ENCODE data around the gene STAC3. TPM values are rescaled to one million over a fixed set of nuclear protein-coding genes. Genes with fewer than 3 reads are reported as not detected.
A peak's percentile ranks its signal among the peaks of the same experiment; 100 is the strongest.

STAC3 gene
- total RNA-seq, 2 experiments from 2014 or later: 10.7 to 11.4 TPM

- POLR2A ChIA-PET: interaction anchor here (1.4 kb wide), 1 partner anchor 192 kb away, joined by 7 read pairs; the partner anchor contains the start of gene GLI1
- H3K27me3 Mint-ChIP-seq: no peaks in the 10 kb centered on the region
- no peak overlapping the region for H3K4me3 Mint-ChIP-seq
- ATAC-seq (ENCODE audit: low read depth): no peak
- H3K4me1 Mint-ChIP-seq: peaks cover 6% of the 10 kb centered on the region
- no peak for DNase-seq
- H3K9me3 Mint-ChIP-seq: no peaks in the 10 kb centered on the region
- peaks cover 18% of the 10 kb centered on the region for H3K36me3 Mint-ChIP-seq
- H3K27ac Mint-ChIP-seq: peak overlapping the region; percentile 17
These were observed 15.7 kb upstream of the STAC3 start for GRCh38 chr12:57266681-57267080.

GRCh38 chr12:57263096-57263495, 12.1 kb upstream of the STAC3 start:
- H3K36me3 Mint-ChIP-seq: peaks cover 17% of the 10 kb centered on the region
- ATAC-seq (ENCODE audit: low read depth) (no peak), DNase-seq (no peak)
- POLR2A ChIA-PET: interaction anchor here (0.5 kb wide), 1 partner anchor 13 kb away, joined by 7 read pairs; no protein-coding TSS in a partner anchor
- no peaks in the 10 kb centered on the region for H3K9me3 Mint-ChIP-seq
- H3K4me3 Mint-ChIP-seq: no peak overlapping the region
- H3K27me3 Mint-ChIP-seq: no peaks in the 10 kb centered on the region
- peaks cover 6% of the 10 kb centered on the region for H3K4me1 Mint-ChIP-seq
- H3K27ac Mint-ChIP-seq: no peak overlapping the region

GRCh38 chr12:57262126-57262822, 11.3 kb upstream of the STAC3 start:
- H3K36me3 Mint-ChIP-seq: peaks cover 15% of the 10 kb centered on the region
- no peaks in the 10 kb centered on the region for H3K27me3 Mint-ChIP-seq
- H3K4me1 Mint-ChIP-seq: peaks cover 6% of the 10 kb centered on the region
- no peaks in the 10 kb centered on the region for H3K9me3 Mint-ChIP-seq
- POLR2A ChIA-PET: no interaction called here
- ATAC-seq (ENCODE audit: low read depth): no peak
- no peak overlapping the region for H3K4me3 Mint-ChIP-seq
- H3K27ac Mint-ChIP-seq: no peak overlapping the region
- no peak for DNase-seq

- H3K27me3 Mint-ChIP-seq: no peaks in the 10 kb centered on the region
- H3K27ac Mint-ChIP-seq: no peak overlapping the region
- ATAC-seq (ENCODE audit: low read depth): no peak
- H3K9me3 Mint-ChIP-seq: no peaks in the 10 kb centered on the region
- no peak for DNase-seq
- peaks cover 6% of the 10 kb centered on the region for H3K4me1 Mint-ChIP-seq
- POLR2A ChIA-PET: interaction anchor here (0.6 to 1.0 kb wide), 3 partner anchors 12 to 273 kb away, joined by 3 to 7 read pairs (median 3); no protein-coding TSS in a partner anchor
- no peak overlapping the region for H3K4me3 Mint-ChIP-seq
- H3K36me3 Mint-ChIP-seq: peaks cover 13% of the 10 kb centered on the region
These were observed 10.5 kb upstream of the STAC3 start for GRCh38 chr12:57261428-57261865.

- DNase-seq (no peak), ATAC-seq (ENCODE audit: low read depth) (no peak)
- no peaks in the 10 kb centered on the region for H3K9me3 Mint-ChIP-seq
- H3K4me3 Mint-ChIP-seq: no peak overlapping the region
- peaks cover 18% of the 10 kb centered on the region for H3K36me3 Mint-ChIP-seq
- H3K27ac Mint-ChIP-seq: no peak overlapping the region
- POLR2A ChIA-PET: no interaction called here
- no peaks in the 10 kb centered on the region for H3K27me3 Mint-ChIP-seq
- peaks cover 6% of the 10 kb centered on the region for H3K4me1 Mint-ChIP-seq
These were observed 9.4 kb upstream of the STAC3 start for GRCh38 chr12:57260366-57260765.

- H3K4me3 Mint-ChIP-seq: no peak overlapping the region
- peaks cover 6% of the 10 kb centered on the region for H3K4me1 Mint-ChIP-seq
- H3K27ac Mint-ChIP-seq: no peak overlapping the region
- H3K27me3 Mint-ChIP-seq: no peaks in the 10 kb centered on the region
- POLR2A ChIA-PET: no interaction called here
- DNase-seq (no peak), ATAC-seq (ENCODE audit: low read depth) (no peak)
- H3K36me3 Mint-ChIP-seq: peaks cover 18% of the 10 kb centered on the region
- H3K9me3 Mint-ChIP-seq: no peaks in the 10 kb centered on the region
These were observed 8.3 kb upstream of the STAC3 start for GRCh38 chr12:57258977-57259970.

- Mint-ChIP-seq H3K9me3 (no peaks in the 10 kb centered on the region), H3K27ac (no peak overlapping the region), H3K4me3 (no peak overlapping the region), H3K36me3 (peaks cover 19% of the 10 kb centered on the region), H3K4me1 (no peaks in the 10 kb centered on the region), H3K27me3 (no peaks in the 10 kb centered on the region)
- ATAC-seq (ENCODE audit: low read depth) (no peak), DNase-seq (no peak)
- POLR2A ChIA-PET: no interaction called here
These were observed 4.9 kb upstream of the STAC3 start for GRCh38 chr12:57255916-57256315.

GRCh38 chr12:57254506-57255280, 3.7 kb upstream of the STAC3 start:
- Mint-ChIP-seq H3K4me3 (no peak overlapping the region), H3K9me3 (no peaks in the 10 kb centered on the region), H3K36me3 (peaks cover 14% of the 10 kb centered on the region), H3K4me1 (no peaks in the 10 kb centered on the region), H3K27me3 (no peaks in the 10 kb centered on the region), H3K27ac (no peak overlapping the region)
- POLR2A ChIA-PET: no interaction called here
- ATAC-seq (ENCODE audit: low read depth) (no peak), DNase-seq (no peak)

GRCh38 chr12:57250541-57250940, 446 bp downstream of the STAC3 start:
- no peak overlapping the region for H3K4me3 Mint-ChIP-seq
- H3K27ac Mint-ChIP-seq: no peak overlapping the region
- POLR2A ChIA-PET: interaction anchor here (0.6 kb wide), 1 partner anchor 499 kb away, joined by 7 read pairs; no protein-coding TSS in a partner anchor
- H3K36me3 Mint-ChIP-seq: peaks cover 10% of the 10 kb centered on the region
- DNase-seq (no peak), ATAC-seq (ENCODE audit: low read depth) (no peak)
- H3K9me3 Mint-ChIP-seq: no peaks in the 10 kb centered on the region
- H3K27me3 Mint-ChIP-seq: no peaks in the 10 kb centered on the region
- H3K4me1 Mint-ChIP-seq: peaks cover 11% of the 10 kb centered on the region

GRCh38 chr12:57248934-57249742, 1.8 kb downstream of the STAC3 start:
- DNase-seq: no peak
- peaks cover 12% of the 10 kb centered on the region for H3K4me1 Mint-ChIP-seq
- H3K9me3 Mint-ChIP-seq: no peaks in the 10 kb centered on the region
- peak overlapping the region; percentile 74 for H3K4me3 Mint-ChIP-seq
- POLR2A ChIA-PET: no interaction called here
- H3K27me3 Mint-ChIP-seq: no peaks in the 10 kb centered on the region
- H3K36me3 Mint-ChIP-seq: peaks cover 10% of the 10 kb centered on the region
- H3K27ac Mint-ChIP-seq: peak overlapping the region; percentile 71
- peak; percentile 60 for ATAC-seq (ENCODE audit: low read depth)

- POLR2A ChIA-PET: interaction anchor here (0.7 kb wide), 1 partner anchor 9 kb away, joined by 3 read pairs; no protein-coding TSS in a partner anchor
- Mint-ChIP-seq H3K27ac (no peak overlapping the region), H3K4me1 (peaks cover 25% of the 10 kb centered on the region), H3K27me3 (peaks cover 8% of the 10 kb centered on the region), H3K9me3 (no peaks in the 10 kb centered on the region), H3K4me3 (no peak overlapping the region), H3K36me3 (peaks cover 8% of the 10 kb centered on the region)
- no peak for ATAC-seq (ENCODE audit: low read depth)
- no peak for DNase-seq
These were observed 3.9 kb downstream of the STAC3 start for GRCh38 chr12:57247041-57247440.

- Mint-ChIP-seq H3K4me1 (peaks cover 44% of the 10 kb centered on the region), H3K36me3 (peaks cover 11% of the 10 kb centered on the region), H3K4me3 (peak overlapping the region; percentile 18), H3K9me3 (no peaks in the 10 kb centered on the region), H3K27me3 (peaks cover 26% of the 10 kb centered on the region), H3K27ac (no peak overlapping the region)
- ATAC-seq (ENCODE audit: low read depth): no peak
- POLR2A ChIA-PET: interaction anchor here (7.8 to 8.8 kb wide), 2 partner anchors 16 to 30 kb away, joined by 57 to 71 read pairs; partner anchors contain the start of gene SHMT2
- DNase-seq: no peak
These were observed 6.7 kb downstream of the STAC3 start for GRCh38 chr12:57244312-57244696.

Measured in activated naive CD8-positive, alpha-beta T cell treated with anti-CD3 and anti-CD28 coated beads, Interleukin-2, amount 10 ng/mL, durations not matched to agents 7 days and 5 days (primary cell).